ENCODE measurements around the gene ZNF678. TPM values are rescaled to one million over a fixed set of nuclear protein-coding genes. Genes with fewer than 3 reads are reported as not detected.

The ZNF678 gene
- total and polyA plus RNA-seq, 2 donors (not counting 1 experiment from before 2014, with no cell fraction given), result 5.5 to 16.0 TPM

- H3K4me1 Mint-ChIP-seq, result peaks cover 45% of the 10 kb centered on the region
- no peak overlapping the region for H3K4me3 ChIP-seq (ENCODE audit: control extremely low read depth in 1 of 5, extremely low read depth in 1 of 5, insufficient read depth in 1 of 5, low read depth in 2 of 5, low read length in 4 of 5)
- intact Hi-C loops (cut with micrococcal nuclease), result no loop called here
- H3K4me3 Mint-ChIP-seq, result no peak overlapping the region
- peaks cover 3 to 20% (median 18%) of the 10 kb centered on the region in 3 donors for H3K9me3 ChIP-seq (ENCODE audit: control extremely low read depth in 1 of 3, control insufficient read depth in 2 of 3, insufficient read depth in 1 of 3, low read length in 2 of 3)
- ChIA-PET CTCF (no interaction called here), POLR2A (no interaction called here)
- H3K79me2 ChIP-seq (ENCODE audit: control insufficient read depth, insufficient read depth, low read length), result peaks cover 94% of the 10 kb centered on the region
- H3K27me3 Mint-ChIP-seq, result no peaks in the 10 kb centered on the region
- no peak overlapping the region for H3K27ac Mint-ChIP-seq
- H3K4me2 ChIP-seq (replicated peaks; ENCODE audit: low read depth, low read length, poor library complexity, severe bottlenecking), result no peak overlapping the region
- TF ChIP-seq CTCF (IDR thresholded peaks at IDR 0.05), result no peak
- no peak for TF ChIP-seq EZH2 (IDR thresholded peaks at IDR 0.05; ENCODE audit: borderline replicate concordance, insufficient read depth, low read depth, low read length, poor library complexity, severe bottlenecking)
- ATAC-seq (ENCODE audit: low read depth) (no peak), DNase-seq (no peak)
- no peaks in the 10 kb centered on the region for H3K4me1 ChIP-seq (ENCODE audit: control insufficient read depth in 2 of 2, insufficient read depth in 2 of 2, low read length in 2 of 2)
- H3K27me3 ChIP-seq (replicated peaks in 1 of 4; ENCODE audit: control extremely low read depth in 1 of 4, control insufficient read depth in 3 of 4, insufficient read depth in 4 of 4, low read length in 3 of 4), result no peaks in the 10 kb centered on the region
- no peak overlapping the region for H3K27ac ChIP-seq (ENCODE audit: low read length in 2 of 2)
- peaks cover 1 to 2% of the 10 kb centered on the region in 2 experiments for H3K36me3 ChIP-seq (replicated peaks in 1 of 2; ENCODE audit: control extremely low read depth in 1 of 2, control insufficient read depth in 1 of 2, extremely low read depth in 1 of 2, insufficient read depth in 2 of 2, low read length in 1 of 2)
- peaks cover 21% of the 10 kb centered on the region for H3K9me3 Mint-ChIP-seq (ENCODE audit: insufficient read depth)
- H4K20me1 ChIP-seq (ENCODE audit: control insufficient read depth, insufficient read depth, low read length, poor library complexity, severe bottlenecking), result peaks cover 41% of the 10 kb centered on the region
- H3K9ac ChIP-seq (ENCODE audit: low read length), result no peak overlapping the region
- H2AFZ ChIP-seq (ENCODE audit: insufficient read depth, low read depth, low read length, poor library complexity, severe bottlenecking), result no peak overlapping the region
Measured at GRCh38 chr1:227577500-227577899, 14.1 kb downstream of the ZNF678 start.

- CTCF ChIA-PET, result no interaction called here
- POLR2A ChIA-PET, result no interaction called here
Measured at GRCh38 chr1:227583354-227583753, 20.0 kb downstream of the ZNF678 start.

More at GRCh38 chr1:227583354-227583753, 20.0 kb downstream of the ZNF678 start:
- H3K4me3 ChIP-seq (ENCODE audit: control extremely low read depth in 1 of 5, extremely low read depth in 1 of 5, insufficient read depth in 1 of 5, low read depth in 2 of 5, low read length in 4 of 5), result no peak overlapping the region
- H3K27ac ChIP-seq (ENCODE audit: low read length in 2 of 2), result no peak overlapping the region
- H3K36me3 ChIP-seq (replicated peaks in 1 of 2; ENCODE audit: control extremely low read depth in 1 of 2, control insufficient read depth in 1 of 2, extremely low read depth in 1 of 2, insufficient read depth in 2 of 2, low read length in 1 of 2), result peaks cover 4 to 8% of the 10 kb centered on the region in 2 experiments
- peaks cover 8 to 24% (median 16%) of the 10 kb centered on the region in 3 donors for H3K9me3 ChIP-seq (ENCODE audit: control extremely low read depth in 1 of 3, control insufficient read depth in 2 of 3, insufficient read depth in 1 of 3, low read length in 2 of 3)
- no peak overlapping the region for H3K27ac Mint-ChIP-seq
- H3K4me1 Mint-ChIP-seq, result peaks cover 16% of the 10 kb centered on the region
- peaks cover 19% of the 10 kb centered on the region for H4K20me1 ChIP-seq (ENCODE audit: control insufficient read depth, insufficient read depth, low read length, poor library complexity, severe bottlenecking)
- no peak for ATAC-seq (ENCODE audit: low read depth)
- no peak overlapping the region for H3K9ac ChIP-seq (ENCODE audit: low read length)
- intact Hi-C loops (cut with micrococcal nuclease), result no loop called here
- H3K27me3 Mint-ChIP-seq, result no peaks in the 10 kb centered on the region
- H2AFZ ChIP-seq (ENCODE audit: insufficient read depth, low read depth, low read length, poor library complexity, severe bottlenecking), result no peak overlapping the region
- no peak overlapping the region for H3K4me3 Mint-ChIP-seq
- no peaks in the 10 kb centered on the region for H3K27me3 ChIP-seq (replicated peaks in 1 of 4; ENCODE audit: control extremely low read depth in 1 of 4, control insufficient read depth in 3 of 4, insufficient read depth in 4 of 4, low read length in 3 of 4)
- 86% methylated on average over 2 of the region's 2 CpGs for WGBS (ENCODE audit: insufficient coverage)
- no peak for DNase-seq
- TF ChIP-seq CTCF (IDR thresholded peaks at IDR 0.05) (no peak), EZH2 (IDR thresholded peaks at IDR 0.05; ENCODE audit: borderline replicate concordance, insufficient read depth, low read depth, low read length, poor library complexity, severe bottlenecking) (no peak)
- no peak overlapping the region for H3K4me2 ChIP-seq (replicated peaks; ENCODE audit: low read depth, low read length, poor library complexity, severe bottlenecking)
- peaks cover 18% of the 10 kb centered on the region for H3K9me3 Mint-ChIP-seq (ENCODE audit: insufficient read depth)
- no peaks in the 10 kb centered on the region for H3K4me1 ChIP-seq (ENCODE audit: control insufficient read depth in 2 of 2, insufficient read depth in 2 of 2, low read length in 2 of 2)
- peaks cover 65% of the 10 kb centered on the region for H3K79me2 ChIP-seq (ENCODE audit: control insufficient read depth, insufficient read depth, low read length)

Measured in B cell (primary cell).